Hepatocyte (in vitro differentiated cells): ENCODE measurements around the gene WASF2.

ENCODE experiments used
- CTCF ChIP-seq: fragments of 200-600 bp; sonication (generic); IDR thresholded peaks from 2 replicates; pipeline ENCODE4 v1.5.1; 2016; ENCODE audit warnings: antibody characterized with exemption, mild to moderate bottlenecking; ENCODE audit not compliant: poor library complexity
- EZH2 ChIP-seq: fragments of 200-600 bp; sonication (generic); IDR thresholded peaks from 2 replicates; pipeline ENCODE4 v1.6.1; 2016; ENCODE audit warnings: antibody characterized with exemption, mild to moderate bottlenecking, borderline replicate concordance

- TF ChIP-seq CTCF (no peak), EZH2 (no peak)
Observed at GRCh38 chr1:27361044-27361402, 128.9 kb downstream of the WASF2 start.
